ENCODE results near the gene FSHB. TPM values are rescaled to one million over a fixed set of nuclear protein-coding genes. Genes with fewer than 3 reads are reported as not detected.
"Not testable (repeated sequence)": the region's sequence is repeated elsewhere in the genome, so short reads cannot be mapped to it uniquely, and the experiment has no call there.

FSHB gene
- total RNA-seq = not detected in 3 replicates
- long read RNA-seq = 0 reads

DNA sequence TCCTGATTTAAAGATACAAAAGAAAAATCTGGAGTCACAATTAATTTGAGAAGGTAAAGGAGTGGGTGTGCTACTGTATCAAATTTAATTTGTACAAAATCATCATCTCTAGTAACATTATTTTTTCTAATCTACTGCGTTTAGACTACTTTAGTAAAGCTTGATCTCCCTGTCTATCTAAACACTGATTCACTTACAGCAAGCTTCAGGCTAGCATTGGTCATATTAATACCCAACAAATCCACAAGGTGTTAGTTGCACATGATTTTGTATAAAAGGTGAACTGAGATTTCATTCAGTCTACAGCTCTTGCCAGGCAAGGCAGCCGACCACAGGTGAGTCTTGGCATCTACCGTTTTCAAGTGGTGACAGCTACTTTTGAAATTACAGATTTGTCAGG lies at the start of gene FSHB:
TSS of gene FSHB (plus strand) at position 301 of the 400 bp plus-strand sequence. CDS start 889 bp downstream, outside the sequence.
- no peak for DNase-seq (ENCODE audit: low spot score)
- TF ChIP-seq, protein P1, sequence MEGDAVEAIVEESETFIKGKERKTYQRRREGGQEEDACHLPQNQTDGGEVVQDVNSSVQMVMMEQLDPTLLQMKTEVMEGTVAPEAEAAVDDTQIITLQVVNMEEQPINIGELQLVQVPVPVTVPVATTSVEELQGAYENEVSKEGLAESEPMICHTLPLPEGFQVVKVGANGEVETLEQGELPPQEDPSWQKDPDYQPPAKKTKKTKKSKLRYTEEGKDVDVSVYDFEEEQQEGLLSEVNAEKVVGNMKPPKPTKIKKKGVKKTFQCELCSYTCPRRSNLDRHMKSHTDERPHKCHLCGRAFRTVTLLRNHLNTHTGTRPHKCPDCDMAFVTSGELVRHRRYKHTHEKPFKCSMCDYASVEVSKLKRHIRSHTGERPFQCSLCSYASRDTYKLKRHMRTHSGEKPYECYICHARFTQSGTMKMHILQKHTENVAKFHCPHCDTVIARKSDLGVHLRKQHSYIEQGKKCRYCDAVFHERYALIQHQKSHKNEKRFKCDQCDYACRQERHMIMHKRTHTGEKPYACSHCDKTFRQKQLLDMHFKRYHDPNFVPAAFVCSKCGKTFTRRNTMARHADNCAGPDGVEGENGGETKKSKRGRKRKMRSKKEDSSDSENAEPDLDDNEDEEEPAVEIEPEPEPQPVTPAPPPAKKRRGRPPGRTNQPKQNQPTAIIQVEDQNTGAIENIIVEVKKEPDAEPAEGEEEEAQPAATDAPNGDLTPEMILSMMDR (IDR thresholded peaks at IDR 0.05) = no peak
- Mint-ChIP-seq H3K27me3 (ENCODE audit: low read depth) (peaks cover 18% of the 10 kb centered on the region), H3K9me3 (ENCODE audit: low read depth) (peaks cover 10% of the 10 kb centered on the region), H3K4me3 (ENCODE audit: unreplicated experiment) (no peak within 1 kb of the TSS), H3K27ac (ENCODE audit: unreplicated experiment) (no peak within 1 kb of the TSS), H3K4me1 (ENCODE audit: low read depth) (no peaks in the 10 kb centered on the region), H3K36me3 (ENCODE audit: low read depth) (peaks cover 2% of the 10 kb centered on the region)

DNA sequence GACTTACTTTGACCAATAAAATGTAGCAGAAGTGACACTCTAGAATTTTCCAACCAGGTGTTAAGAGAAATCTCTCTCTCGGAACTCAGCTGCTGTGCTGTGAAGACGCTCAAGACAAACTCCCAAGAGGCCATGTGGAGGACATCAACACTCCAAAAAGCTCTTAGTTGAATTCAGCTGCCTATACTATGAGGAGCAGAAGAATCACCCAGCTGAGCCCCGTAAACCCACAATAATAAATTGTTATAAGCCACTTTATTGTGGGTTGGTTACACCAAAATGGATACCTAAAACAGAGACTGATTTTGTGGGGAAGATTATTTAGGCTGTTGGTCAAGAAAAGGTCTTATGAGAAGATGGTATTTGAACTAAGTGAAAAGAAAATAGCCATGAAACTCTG lies 44.1 kb upstream of the FSHB start:
- Mint-ChIP-seq H3K4me1 (ENCODE audit: low read depth) (no peaks in the 10 kb centered on the region), H3K9me3 (ENCODE audit: low read depth) (no peaks in the 10 kb centered on the region), H3K36me3 (ENCODE audit: low read depth) (no peaks in the 10 kb centered on the region), H3K4me3 (ENCODE audit: unreplicated experiment) (no peak overlapping the region), H3K27ac (ENCODE audit: unreplicated experiment) (no peak overlapping the region), H3K27me3 (ENCODE audit: low read depth) (peaks cover 16% of the 10 kb centered on the region)
- TF ChIP-seq, protein P1 (IDR thresholded peaks at IDR 0.05) = no peak
- no peak for DNase-seq (ENCODE audit: low spot score)

DNA sequence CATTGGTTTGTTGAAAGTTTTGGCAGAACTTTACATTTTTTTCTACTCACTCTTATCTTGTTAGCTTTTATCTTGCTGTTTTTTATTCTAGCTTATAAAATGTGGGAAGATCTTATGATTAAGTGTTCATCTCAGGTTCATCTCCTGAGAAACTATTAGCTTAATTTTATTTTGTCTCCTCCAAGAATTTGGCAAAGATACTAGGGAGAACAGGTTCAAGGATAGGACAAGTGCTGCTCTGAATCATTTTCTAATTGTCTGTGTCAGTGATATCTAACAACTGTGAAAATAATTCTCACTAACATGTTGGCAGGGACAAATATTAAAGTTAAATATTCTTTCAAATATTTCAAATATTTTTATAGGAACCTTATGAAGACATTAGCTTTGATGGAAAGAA lies 38.2 kb upstream of the FSHB start:
- DNase-seq (ENCODE audit: low spot score) = no peak
- peaks cover 22% of the 10 kb centered on the region for H3K27me3 Mint-ChIP-seq (ENCODE audit: low read depth)
- no peak overlapping the region for H3K4me3 Mint-ChIP-seq (ENCODE audit: unreplicated experiment)
- no peak overlapping the region for H3K27ac Mint-ChIP-seq (ENCODE audit: unreplicated experiment)
- H3K9me3 Mint-ChIP-seq (ENCODE audit: low read depth) = no peaks in the 10 kb centered on the region
- TF ChIP-seq, protein P1 (IDR thresholded peaks at IDR 0.05) = no peak
- H3K4me1 Mint-ChIP-seq (ENCODE audit: low read depth) = no peaks in the 10 kb centered on the region
- no peaks in the 10 kb centered on the region for H3K36me3 Mint-ChIP-seq (ENCODE audit: low read depth)

DNA sequence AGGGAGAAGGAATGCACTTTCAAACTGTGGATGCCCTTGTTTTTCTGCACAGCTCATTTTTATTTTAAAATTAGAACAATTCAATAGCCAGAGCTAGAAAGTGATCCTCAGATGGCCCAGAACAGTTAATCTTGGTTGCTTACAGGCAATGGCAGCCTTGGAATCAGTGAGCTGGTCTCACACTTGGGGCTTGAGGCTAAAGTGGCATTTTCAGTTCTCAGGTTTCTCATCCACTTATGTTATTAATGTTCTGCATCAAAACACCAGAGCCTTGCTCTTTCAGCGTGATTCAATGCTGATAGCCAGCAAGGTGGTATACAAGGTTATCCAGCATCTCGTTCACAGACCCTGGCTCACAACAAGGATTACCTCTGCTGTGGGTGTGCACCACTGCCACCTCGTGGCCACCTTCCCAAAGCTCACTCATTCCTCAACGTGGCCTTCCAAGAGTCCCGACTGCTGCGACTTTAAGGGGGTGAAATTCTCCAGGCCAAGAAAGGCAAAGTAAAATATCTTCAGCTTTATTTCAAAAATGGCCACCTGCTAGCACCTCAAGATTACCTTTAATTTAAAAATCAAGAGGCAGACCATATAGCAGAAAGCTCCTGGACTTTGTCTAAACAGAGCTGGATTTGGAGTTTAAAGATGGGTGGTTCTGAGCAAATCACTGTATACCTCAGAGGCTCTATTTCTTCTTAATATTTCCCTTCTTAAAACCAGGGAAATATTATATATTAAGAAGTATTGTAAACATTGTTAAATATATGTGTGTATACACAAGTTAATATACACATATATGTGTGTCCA lies 34.2 kb upstream of the FSHB start:
- no peaks in the 10 kb centered on the region for H3K4me1 Mint-ChIP-seq (ENCODE audit: low read depth)

DNA sequence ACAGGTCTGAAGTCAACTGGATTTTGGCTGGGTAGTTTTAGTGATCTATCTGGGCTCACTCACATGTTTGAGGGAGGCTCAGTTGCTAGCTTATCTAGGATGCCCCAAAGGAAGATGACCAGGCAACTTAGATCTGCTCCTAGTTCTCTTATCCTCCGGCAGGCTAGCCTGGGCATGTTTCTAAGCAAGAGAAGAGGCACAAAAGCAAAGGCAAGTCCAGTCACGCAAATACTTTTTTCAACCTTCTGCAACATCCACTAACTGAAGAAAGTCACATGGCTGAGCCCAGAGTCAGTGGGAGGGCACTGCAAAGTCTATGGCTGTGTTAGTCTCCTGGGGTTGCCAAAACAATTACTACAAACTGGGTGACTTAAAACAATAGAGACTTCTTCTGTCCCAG lies 32.9 kb upstream of the FSHB start:
- Mint-ChIP-seq H3K4me1 (ENCODE audit: low read depth) (no peaks in the 10 kb centered on the region), H3K36me3 (ENCODE audit: low read depth) (no peaks in the 10 kb centered on the region), H3K4me3 (ENCODE audit: unreplicated experiment) (no peak overlapping the region), H3K9me3 (ENCODE audit: low read depth) (peaks cover 5% of the 10 kb centered on the region), H3K27me3 (ENCODE audit: low read depth) (peaks cover 10% of the 10 kb centered on the region), H3K27ac (ENCODE audit: unreplicated experiment) (no peak overlapping the region)
- DNase-seq (ENCODE audit: low spot score) = no peak
- TF ChIP-seq, protein P1 (IDR thresholded peaks at IDR 0.05) = no peak

More for the DNA sequence above, 34.2 kb upstream of the FSHB start:
- H3K36me3 Mint-ChIP-seq (ENCODE audit: low read depth) = no peaks in the 10 kb centered on the region
- H3K4me3 Mint-ChIP-seq (ENCODE audit: unreplicated experiment) = no peak overlapping the region
- no peak for DNase-seq (ENCODE audit: low spot score)
- H3K9me3 Mint-ChIP-seq (ENCODE audit: low read depth) = peaks cover 5% of the 10 kb centered on the region
- H3K27me3 Mint-ChIP-seq (ENCODE audit: low read depth) = peaks cover 10% of the 10 kb centered on the region
- TF ChIP-seq, protein P1 (IDR thresholded peaks at IDR 0.05) = peak; percentile 87
- H3K27ac Mint-ChIP-seq (ENCODE audit: unreplicated experiment) = no peak overlapping the region

DNA sequence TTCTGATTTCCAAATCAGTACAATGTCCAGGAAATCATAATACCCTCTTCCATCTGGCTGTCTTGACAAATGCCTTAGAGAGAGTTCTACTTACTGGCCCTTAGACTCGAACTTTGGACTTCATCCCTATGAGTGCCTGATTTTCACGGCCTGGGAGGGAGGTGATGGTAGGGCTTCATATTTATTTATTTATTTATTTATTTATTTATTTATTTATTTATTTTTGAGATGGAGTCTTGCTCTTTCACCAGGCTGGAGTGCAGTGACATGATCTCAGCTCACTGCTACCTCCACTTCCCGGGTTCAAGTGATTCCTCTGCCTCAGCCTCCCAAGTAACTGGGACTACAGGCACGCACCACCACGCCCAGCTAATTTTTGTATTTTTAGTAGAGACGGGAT lies 27.8 kb upstream of the FSHB start:
- not testable (repeated sequence) for H3K4me1 Mint-ChIP-seq (ENCODE audit: low read depth); H3K27me3 Mint-ChIP-seq (ENCODE audit: low read depth); DNase-seq (ENCODE audit: low spot score); H3K27ac Mint-ChIP-seq (ENCODE audit: unreplicated experiment); H3K4me3 Mint-ChIP-seq (ENCODE audit: unreplicated experiment); H3K9me3 Mint-ChIP-seq (ENCODE audit: low read depth); H3K36me3 Mint-ChIP-seq (ENCODE audit: low read depth)
